K562 (cell line): Measurements from ENCODE around the gene DPP9. TPM values are rescaled to one million over a fixed set of nuclear protein-coding genes. Genes with fewer than 3 reads are reported as not detected.

Experiments used
- AFF1 ChIP-seq, 2 experiments: fragments of 450-650 bp; IDR thresholded peaks; 2 replicates each; pipeline ENCODE4 v1.6.1; 2018; ENCODE audit warnings: mild to moderate bottlenecking in 2 of 2, low read depth in 1 of 2; ENCODE audit not compliant: partially characterized antibody in 2 of 2
- CC2D1A ChIP-seq: fragments of 450-650 bp; IDR thresholded peaks from 2 replicates; pipeline ENCODE4 v1.6.1; 2017; ENCODE audit warnings: mild to moderate bottlenecking
- CGGBP1 ChIP-seq: fragments of 250-450 bp; sonication (Bioruptor Pico); IDR thresholded peaks from 2 replicates; pipeline ENCODE4 v1.9.0; 2021; ENCODE audit warnings: mild to moderate bottlenecking
- CHD2 ChIP-seq: IDR thresholded peaks from 2 replicates; pipeline ENCODE4 v1.6.1; 2011; ENCODE audit warnings: low read depth, low read length
- CREB1 ChIP-seq, 2 experiments: sonication (generic) in 1 of 2; formaldehyde crosslinking in 1 of 2; IDR thresholded peaks; 2 replicates each; pipeline versions ENCODE4 v1.6.1 to v1.8.0; 2012 to 2022; ENCODE audit warnings: inconsistent platforms in 1 of 2, mild to moderate bottlenecking in 1 of 2, missing genetic modification reagents in 1 of 2, moderate library complexity in 1 of 2
- FOXJ3 ChIP-seq: sonication (generic); formaldehyde crosslinking; IDR thresholded peaks from 2 replicates; pipeline ENCODE4 v1.4.0; 2020; ENCODE audit warnings: mild to moderate bottlenecking, missing genetic modification reagents
- GABPA ChIP-seq: fragments of 200-800 bp; sonication (Bioruptor generic); conservative IDR thresholded peaks from 2 replicates; pipeline ENCODE4 v1.6.1; 2016; ENCODE audit warnings: low read depth, missing genetic modification characterization, missing compliant biosample characterization
- HNRNPH1 ChIP-seq: fragments of 200-400 bp; formaldehyde crosslinking; optimal IDR thresholded peaks from 2 replicates; pipeline ENCODE3; 2017; ENCODE audit warnings: low read depth, mild to moderate bottlenecking, low read length, moderate library complexity
- KLF1 ChIP-seq: fragments of 450-650 bp; IDR thresholded peaks from 2 replicates; pipeline ENCODE4 v1.6.1; 2016; ENCODE audit warnings: missing genetic modification characterization, missing compliant biosample characterization
- MXI1 ChIP-seq: IDR thresholded peaks from 2 replicates; pipeline ENCODE4 v1.6.1; 2011; ENCODE audit warnings: low read depth, mild to moderate bottlenecking, improper control_type of control experiment, low read length
- NCOA4 ChIP-seq: fragments of 450-650 bp; IDR thresholded peaks from 2 replicates; pipeline ENCODE4 v1.6.1; 2018; ENCODE audit warnings: mild to moderate bottlenecking; ENCODE audit not compliant: partially characterized antibody
- NFRKB ChIP-seq: fragments of 450-650 bp; IDR thresholded peaks from 2 replicates; pipeline ENCODE4 v1.6.1; 2016; ENCODE audit warnings: low read depth
- POLR3A ChIP-seq: IDR thresholded peaks from 2 replicates; pipeline ENCODE4 v1.6.1; 2011; ENCODE audit warnings: borderline replicate concordance, mild to moderate bottlenecking, moderate library complexity; ENCODE audit not compliant: insufficient read length, insufficient read depth; ENCODE audit errors: extremely low read depth
- PPARD ChIP-seq: fragments of 250-450 bp; sonication (Bioruptor Pico); IDR thresholded peaks from 2 replicates; pipeline ENCODE4 v1.8.0; 2022; ENCODE audit warnings: inconsistent platforms, mild to moderate bottlenecking, moderate library complexity
- RBM15 ChIP-seq: fragments of 200-400 bp; formaldehyde crosslinking; IDR thresholded peaks from 2 replicates; pipeline ENCODE4 v1.6.1; 2018; ENCODE audit warnings: mild to moderate bottlenecking, low read length, moderate library complexity; ENCODE audit not compliant: insufficient read depth
- SUPT5H ChIP-seq: fragments of 450-650 bp; IDR thresholded peaks from 2 replicates; pipeline ENCODE4 v1.6.1; 2016
- TEAD1 ChIP-seq, 2 experiments: fragments of 450-650 bp in 1 of 2; sonication (generic) in 1 of 2; formaldehyde crosslinking; IDR thresholded peaks; 2 replicates each; pipeline versions ENCODE4 v1.4.0 to v1.8.0; 2020 to 2022; ENCODE audit warnings: mild to moderate bottlenecking in 2 of 2, missing genetic modification reagents in 1 of 2
- ZEB2 ChIP-seq: fragments of 450-650 bp; IDR thresholded peaks from 2 replicates; pipeline ENCODE4 v1.6.1; 2016
- ZNF274 ChIP-seq: IDR thresholded peaks from 2 replicates; pipeline ENCODE4 v1.6.1; 2011; ENCODE audit warnings: low read depth, mild to moderate bottlenecking, low read length, moderate library complexity, borderline replicate concordance
- ZNF3 ChIP-seq: fragments of 250-450 bp; sonication (Bioruptor Pico); IDR thresholded peaks from 2 replicates; pipeline ENCODE4 v1.5.0; 2021; ENCODE audit warnings: mild to moderate bottlenecking, moderate library complexity
- ZNF583 ChIP-seq: fragments of 250-450 bp; sonication (Bioruptor Pico); IDR thresholded peaks from 2 replicates; pipeline ENCODE4 v1.4.0; 2020
- ZNF785 ChIP-seq: fragments of 250-450 bp; sonication (Bioruptor Pico); IDR thresholded peaks from 2 replicates; pipeline ENCODE4 v1.4.0; 2020; ENCODE audit warnings: mild to moderate bottlenecking
- polyA plus RNA-seq, 8 experiments: library from polyadenylated mRNA; depleted of rRNA in 4 of 8; stranded (reverse) in 5 of 8; unstranded in 3 of 8; fragments of >200 nt; fragmentation: Nextera tagmentation in 2 of 8; fragmentation: Illumina TruSeq in 1 of 8; extraction: Ambion mirVana in 2 of 8; extraction: Trizol in 1 of 8; gene quantifications; 2 replicates each; pipeline versions ENCODE4 v1.2.1 to v1.2.3, GENCODE V29; 2011 to 2014; ENCODE audit warnings: inconsistent platforms in 1 of 8, missing spikeins in 1 of 8
- total RNA-seq, 7 experiments: library from RNA; depleted of rRNA in 6 of 7; stranded (reverse); fragments of >200 nt in 6 of 7; fragmentation: Illumina TruSeq in 2 of 7; extraction: Trizol in 2 of 7; gene quantifications; 2 replicates each; pipeline versions ENCODE4 v1.2.1 to v1.2.3, GENCODE V29; 2011 to 2021; ENCODE audit warnings: low replicate concordance in 1 of 7

DPP9 gene
- total and polyA plus RNA-seq, 9 of the 15 experiments (the other 6 are each of a cell fraction or from before 2014, with no cell fraction given): 0.90 to 66.7 (median 24.5) TPM

- peak; percentile 3 for TF ChIP-seq CGGBP1 (CRISPR knock-in tag)
- TF ChIP-seq MXI1: peak; percentile 49; the same call in 1 of the 2 replicates
- peak in 1 of 2 experiments; percentile 89; a peak in 2 of 4 replicates for TF ChIP-seq TEAD1 (CRISPR knock-in tag; IDR thresholded peaks at IDR 0.05)
- TF ChIP-seq NCOA4: no peak
- peak; percentile 88 for TF ChIP-seq POLR3A
- TF ChIP-seq NFRKB: no peak
- TF ChIP-seq ZNF3 (CRISPR knock-in tag): no peak
- TF ChIP-seq GABPA (tag): peak; percentile 99
- peak; percentile 67 for TF ChIP-seq CHD2
- TF ChIP-seq SUPT5H: no peak
- TF ChIP-seq ZNF583 (CRISPR knock-in tag): no peak
- peak in 1 of 2 experiments; percentile 89 for TF ChIP-seq AFF1 (IDR thresholded peaks at IDR 0.05; ENCODE audit: low read depth in 1 of 2, partially characterized antibody in 2 of 2)
- TF ChIP-seq CC2D1A: peak; percentile 39; the same call in 1 of the 2 replicates
- TF ChIP-seq KLF1 (tag): peak; percentile 98
- TF ChIP-seq PPARD (CRISPR knock-in tag): no peak
- no peak for TF ChIP-seq ZNF785
- no peak for TF ChIP-seq RBM15
- no peak for TF ChIP-seq FOXJ3
- no peak; the same call in 1 of the 2 replicates for TF ChIP-seq ZNF274
- TF ChIP-seq CREB1 (IDR thresholded peaks at IDR 0.05): peak; percentile 81
- peak; percentile 92 for TF ChIP-seq CREB1 (CRISPR knock-in tag; IDR thresholded peaks at IDR 0.05)
- no peak for TF ChIP-seq HNRNPH1
- peak; percentile 72; the same call in 1 of the 2 replicates for TF ChIP-seq ZEB2
Observed at GRCh38 chr19:4723595-4724514, at the start of gene DPP9 (continued).
